Amygdala (tissue), 56 donors: ENCODE measurements around the gene PXN.
A peak's percentile ranks its signal among the peaks of the same experiment; 100 is the strongest.

Experiments
- DNase-seq, 56 donors: peaks; one replicate each; lab custom pipeline; 2025; lab: John Stamatoyannopoulos, UW

PXN gene

GRCh38 chr12:120265473-120266179 lies at the start of gene PXN:
PXN (minus strand) TSS chr12:120265730; CDS start chr12:120265629, 101 bp downstream.
- DNase-seq, result peak in 53 of 56 donors; percentile 28 to 90 (median 68)

GRCh38 chr12:120314220-120314619 lies 48.7 kb upstream of the PXN start:
- no peak for DNase-seq

- DNase-seq, result peak; percentile 25 to 97 (median 82)
Observed at GRCh38 chr12:120301962-120302815, 36.7 kb upstream of the PXN start, which contains the start of gene SIRT4. SIRT4 (plus strand) TSS chr12:120302321; CDS start chr12:120303562, 1,241 bp downstream.

DNA sequence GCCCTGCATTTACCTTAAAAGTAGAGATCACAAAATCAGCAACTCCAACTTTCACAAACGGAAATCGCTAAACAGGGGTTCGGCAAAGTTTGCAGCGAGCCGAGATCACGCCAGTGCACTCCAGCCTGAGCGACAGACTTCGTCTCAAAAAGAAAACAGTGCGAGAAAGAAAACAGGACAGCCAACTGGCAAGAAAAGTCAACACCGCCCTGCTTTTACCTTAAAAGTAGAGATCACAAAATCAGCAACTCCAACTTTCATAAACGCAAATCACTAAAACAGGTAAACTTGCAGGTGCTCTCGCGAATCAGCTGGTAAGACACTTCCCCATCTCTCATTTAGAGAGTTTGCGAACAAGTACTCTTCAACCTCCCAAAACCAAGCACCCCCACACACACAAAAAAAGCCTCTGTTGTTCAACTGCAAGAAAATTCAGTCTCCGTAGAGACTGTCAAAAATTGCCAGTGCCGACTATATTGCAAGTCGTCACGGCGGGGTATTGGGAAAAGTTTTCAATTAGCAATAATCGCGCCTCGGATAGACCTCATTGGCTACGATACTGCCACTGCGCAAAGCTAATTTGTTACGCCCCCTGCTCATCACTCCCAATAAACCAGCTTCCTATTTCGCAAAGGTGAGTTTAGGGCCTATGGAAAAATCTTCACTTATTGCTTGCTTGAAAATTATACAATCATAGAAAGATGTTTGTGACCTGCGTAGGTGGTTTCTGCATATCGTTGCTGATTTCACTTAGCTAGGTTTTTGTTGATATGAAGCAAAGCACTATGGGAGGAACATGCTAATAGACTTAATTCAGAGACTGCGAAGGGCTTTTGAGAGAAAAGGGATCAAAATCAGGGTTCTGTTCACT lies 27.4 kb upstream of the PXN start, which contains the start of gene RNU4-1:
TSS of gene RNU4-1 (minus strand) at position 577 of the 871 bp plus-strand sequence.
- DNase-seq, result peak in 54 of 56 donors; percentile 16 to 90 (median 65)

DNA sequence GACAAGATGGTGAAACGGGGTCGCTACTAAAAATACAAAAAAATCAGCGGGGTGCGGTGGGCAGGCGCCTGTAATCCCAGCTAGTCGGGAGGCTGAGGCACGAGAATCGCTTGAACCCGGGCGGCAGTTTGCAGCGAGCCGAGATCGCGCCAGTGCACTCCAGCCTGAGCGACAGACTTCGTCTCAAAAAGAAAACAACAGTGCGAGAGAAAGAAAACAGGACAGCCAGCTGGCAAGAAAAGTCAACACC lies 26.8 kb upstream of the PXN start:
- peak in 1 of 56 donors; percentile 38 for DNase-seq

GRCh38 chr12:120290609-120291305 lies 25.2 kb upstream of the PXN start:
- peak in 6 of 56 donors; percentile 8 to 41 (median 21) for DNase-seq

DNA sequence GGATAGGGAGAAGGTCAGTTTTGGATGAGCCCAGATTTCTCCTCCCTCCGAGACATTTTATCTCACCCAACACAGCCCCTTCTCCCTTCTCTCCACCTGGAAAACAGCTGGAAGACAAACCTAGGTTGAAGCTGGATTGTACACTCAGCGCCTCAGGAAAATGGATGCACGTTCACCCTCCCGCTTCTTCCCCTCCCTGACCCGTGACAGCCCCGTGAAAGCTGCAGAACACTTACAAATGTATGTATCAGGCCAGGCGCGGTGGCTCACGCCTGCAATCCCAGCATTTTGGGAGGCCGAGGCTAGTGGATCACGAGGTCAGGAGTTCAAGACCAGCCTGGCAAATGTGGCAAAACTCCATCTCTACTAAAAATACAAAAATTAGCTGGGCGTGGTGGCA lies 22.0 kb upstream of the PXN start:
- no peak for DNase-seq

DNA sequence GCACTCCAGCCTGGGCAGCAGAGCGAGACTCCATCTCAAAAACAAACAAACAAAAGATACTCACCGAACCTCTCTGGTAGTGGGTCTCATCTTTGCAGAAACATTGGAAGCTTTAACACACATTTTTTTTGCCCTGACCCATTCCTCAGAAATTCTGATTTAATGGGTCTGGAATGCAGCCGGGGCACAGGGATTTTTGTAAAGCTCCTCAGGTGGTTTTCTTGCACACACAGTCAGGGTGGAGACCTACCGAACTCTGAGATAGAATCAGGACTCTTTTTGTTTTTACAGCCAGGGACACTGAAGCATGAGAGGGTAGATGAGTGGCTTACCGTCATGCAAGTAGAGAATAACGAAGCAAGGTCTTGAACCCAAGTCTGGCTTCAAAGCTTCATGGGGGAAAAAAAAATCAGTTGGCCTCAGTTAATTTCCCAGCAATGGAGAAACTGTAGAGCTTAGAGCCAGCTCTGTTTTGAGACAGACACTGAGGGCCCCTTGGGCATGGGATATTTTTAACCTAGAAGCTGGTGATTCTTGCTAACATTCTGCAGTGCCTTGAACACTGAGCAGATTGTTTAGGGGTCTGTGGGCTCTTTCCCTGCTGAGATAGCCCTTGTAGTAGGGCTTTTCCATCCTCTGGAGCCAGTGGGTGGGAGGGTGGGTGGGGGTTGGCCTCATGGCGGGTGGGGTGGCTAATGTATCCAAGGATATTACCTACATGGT lies 21.4 kb upstream of the PXN start:
- DNase-seq, result no peak

GRCh38 chr12:120284381-120284780 lies 18.9 kb upstream of the PXN start:
- DNase-seq, result no peak

DNA sequence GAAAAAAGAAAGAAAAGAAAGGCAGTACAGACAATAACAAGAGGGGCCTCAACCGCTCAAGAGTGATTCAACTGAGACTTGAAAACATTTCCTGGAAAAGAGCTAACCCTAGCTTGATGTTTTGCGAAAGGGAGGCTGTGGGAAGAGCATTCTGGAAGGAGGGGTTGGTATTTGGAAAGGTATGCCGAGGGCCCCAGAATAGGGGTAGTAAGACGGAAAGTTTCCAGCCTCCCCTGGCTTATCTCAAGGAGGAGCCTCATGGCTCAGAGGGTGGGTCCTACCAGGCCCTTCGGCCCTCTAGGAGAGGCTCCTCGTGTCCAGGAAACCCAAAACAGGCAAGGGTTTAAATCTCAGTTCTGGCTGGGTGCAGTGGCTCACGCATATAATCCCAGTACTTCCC lies 17.8 kb upstream of the PXN start:
- no peak for DNase-seq

- DNase-seq, result no peak
Observed at GRCh38 chr12:120278137-120279069, 12.9 kb upstream of the PXN start.

DNA sequence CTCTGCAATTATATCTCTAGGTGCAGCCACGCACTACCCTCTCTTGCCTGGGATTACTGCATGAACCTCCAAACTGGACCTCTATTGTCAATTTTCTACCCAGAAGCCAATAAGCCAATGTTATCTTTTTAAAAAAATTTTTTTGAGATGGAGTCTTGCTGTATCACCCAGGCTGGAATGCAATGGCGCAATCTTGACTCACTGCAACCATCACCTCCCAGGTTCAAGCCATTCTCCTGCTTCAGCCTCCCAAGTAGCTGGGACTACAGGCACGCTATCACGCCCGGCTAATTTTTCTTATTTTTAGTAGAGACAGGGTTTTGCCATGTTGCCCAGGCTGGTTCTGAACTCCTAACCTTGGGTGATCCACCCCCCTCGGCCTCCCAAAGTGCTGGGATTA lies 11.2 kb upstream of the PXN start:
- no peak for DNase-seq

- DNase-seq, result no peak
Observed at GRCh38 chr12:120267736-120268135, 2.2 kb upstream of the PXN start.

GRCh38 chr12:120266180-120266870 lies 795 bp upstream of the PXN start:
- DNase-seq, result no peak

DNA sequence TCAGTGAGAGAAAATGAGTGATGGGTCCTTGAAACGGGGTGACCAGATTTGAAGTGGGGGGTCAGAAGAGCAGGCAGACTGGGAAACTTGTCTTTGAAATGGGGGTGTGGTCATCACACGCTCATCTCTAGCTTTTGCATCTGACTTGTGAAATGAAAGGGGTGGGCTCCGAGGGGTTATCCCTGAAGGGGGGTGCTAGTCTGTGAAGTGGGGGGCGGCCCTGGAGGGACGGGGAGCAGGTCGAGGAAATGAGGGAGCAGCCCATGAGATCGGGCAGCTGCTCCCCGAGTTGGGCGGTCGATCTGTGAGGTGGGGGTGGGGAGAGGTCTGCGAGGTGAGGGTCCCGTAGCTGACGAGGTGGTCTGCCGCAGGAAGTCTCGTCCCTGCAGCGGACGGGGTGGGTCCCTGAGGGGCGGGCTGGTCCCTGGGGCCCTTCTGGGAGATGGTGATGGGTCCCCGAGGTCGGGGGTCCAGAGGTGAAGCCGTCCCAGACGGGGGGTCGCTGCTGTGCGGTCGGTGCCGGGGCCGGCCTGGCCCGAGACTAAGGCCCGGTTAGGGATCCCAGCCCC lies 542 bp downstream of the PXN start:
- DNase-seq, result peak in 1 of 56 donors; percentile 35

- DNase-seq, result peak in 2 of 56 donors; percentile 6 to 22
Observed at GRCh38 chr12:120264086-120264903, 1.2 kb downstream of the PXN start.

DNA sequence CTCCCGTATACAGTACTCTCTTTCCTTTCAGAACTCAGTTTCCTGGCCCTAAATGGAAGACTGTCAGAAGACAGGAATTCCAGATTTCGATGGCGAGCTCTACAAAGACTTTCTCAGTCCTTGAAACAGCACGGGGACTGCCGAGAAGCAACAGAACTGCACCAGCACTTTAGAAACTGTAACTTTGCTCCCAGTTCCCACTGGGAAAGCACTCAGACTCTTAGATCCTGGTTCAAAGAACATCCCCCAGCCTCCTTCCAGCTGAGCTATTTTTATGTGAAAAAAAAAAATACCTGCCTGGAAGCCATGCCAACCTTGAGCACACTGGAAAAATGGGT lies 1.8 kb downstream of the PXN start:
- DNase-seq, result no peak
